Tibial nerve (tissue), 3 donors: Measurements from ENCODE around the gene LRPAP1.

Experiments used
- CTCF ChIP-seq, 5 experiments: fragments of 200-600 bp in 3 of 5; fragments of 450-650 bp in 2 of 5; sonication (generic) in 3 of 5; IDR thresholded peaks; one replicate each; pipeline ENCODE4 v1.5.1; 2016 to 2019; ENCODE audit warnings: antibody characterized with exemption in 5 of 5, mild to moderate bottlenecking in 3 of 5, moderate library complexity in 2 of 5
- POLR2A ChIP-seq, 2 donors: fragments of 450-650 bp; IDR thresholded peaks; one replicate each; pipeline ENCODE4 v1.6.1; 2017; ENCODE audit warnings: antibody characterized with exemption in 2 of 2, mild to moderate bottlenecking in 2 of 2, moderate library complexity in 2 of 2

GRCh38 chr4:3510481-3510880 lies 21.7 kb downstream of the LRPAP1 start:
- TF ChIP-seq POLR2A (IDR thresholded peaks at IDR 0.05) (no peak), CTCF (IDR thresholded peaks at IDR 0.05) (no peak)
